ENCODE results near the gene OLFML2A.

Gene OLFML2A

DNA sequence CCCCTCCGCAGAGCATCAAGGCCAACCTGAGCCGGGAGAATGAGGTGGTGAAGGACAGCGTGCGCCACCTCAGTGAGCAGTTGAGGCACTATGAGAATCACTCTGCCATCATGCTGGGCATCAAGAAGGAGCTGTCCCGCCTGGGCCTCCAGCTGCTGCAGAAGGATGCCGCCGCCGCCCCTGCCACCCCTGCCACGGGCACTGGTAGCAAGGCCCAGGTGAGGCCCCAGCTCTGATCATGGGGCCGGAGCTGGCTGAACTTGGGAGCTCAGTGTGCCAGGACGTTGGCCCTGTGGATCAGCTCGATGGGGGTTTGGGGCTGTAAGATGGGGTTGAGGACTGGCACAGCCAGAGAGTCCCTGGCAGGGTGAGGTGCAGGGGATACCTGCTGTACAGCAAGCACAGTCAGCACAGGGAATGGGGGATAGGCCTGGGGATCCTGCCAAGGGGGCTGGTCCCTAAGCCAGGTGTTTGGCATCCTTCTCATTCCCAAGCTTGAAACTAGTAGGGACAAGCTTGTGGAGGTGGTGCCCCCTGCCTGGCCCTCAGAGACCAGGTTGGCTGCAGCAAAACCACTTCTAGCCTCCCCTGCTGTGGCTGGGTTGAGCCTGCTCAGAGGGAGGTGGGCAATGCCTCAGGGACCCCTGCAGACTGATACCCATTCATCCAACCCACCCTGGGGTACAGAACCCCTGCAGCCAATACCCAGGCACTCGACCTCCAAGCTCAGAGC, 22.5 kb downstream of the OLFML2A start:
- no peak for DNase-seq

DNA sequence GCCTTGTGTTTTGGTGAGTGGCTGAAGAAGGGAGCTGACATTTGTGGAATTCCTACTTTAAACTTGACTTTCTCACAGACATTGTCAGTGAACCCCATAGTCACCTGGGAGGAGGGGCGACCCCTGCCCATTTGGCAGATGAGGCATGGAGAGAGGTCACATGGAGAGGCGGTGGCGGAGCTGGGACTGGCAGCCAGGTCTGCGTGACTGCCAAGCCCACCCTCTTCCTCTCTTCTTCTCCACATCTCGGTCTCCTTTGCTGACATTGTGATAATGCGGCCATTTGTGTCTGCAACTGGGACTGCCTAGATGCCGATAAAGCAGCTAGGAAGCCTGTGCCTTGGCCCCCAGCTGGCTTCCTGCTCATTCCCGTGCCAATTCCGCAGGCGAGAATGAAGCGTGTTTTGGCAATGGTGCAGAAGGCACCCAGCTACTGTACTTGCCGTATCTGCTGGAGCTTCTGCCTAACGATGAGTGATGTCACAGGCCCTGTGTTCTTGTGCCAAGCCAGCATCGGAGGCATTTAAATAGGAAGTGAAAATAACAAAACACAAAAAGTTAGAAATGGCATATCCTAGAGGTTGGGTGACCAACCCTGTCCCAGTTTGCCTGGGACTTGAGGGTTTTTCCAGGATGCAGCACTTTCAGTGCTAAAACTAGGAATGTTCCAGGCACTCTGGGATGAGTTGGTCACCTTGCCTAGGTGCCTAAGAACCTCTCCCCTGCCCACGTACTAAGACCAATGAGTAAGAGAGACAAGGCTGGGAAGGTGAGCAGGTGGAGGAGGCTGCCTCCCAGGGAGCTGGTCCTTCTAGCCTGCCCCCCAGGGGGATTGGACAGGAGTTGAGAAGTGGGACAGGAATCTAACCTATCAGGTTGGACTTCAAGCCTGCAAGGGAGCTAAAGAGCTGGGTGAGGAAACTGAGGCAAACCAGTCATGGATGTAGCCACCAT, 23.6 kb downstream of the OLFML2A start:
- DNase-seq = no peak

DNA sequence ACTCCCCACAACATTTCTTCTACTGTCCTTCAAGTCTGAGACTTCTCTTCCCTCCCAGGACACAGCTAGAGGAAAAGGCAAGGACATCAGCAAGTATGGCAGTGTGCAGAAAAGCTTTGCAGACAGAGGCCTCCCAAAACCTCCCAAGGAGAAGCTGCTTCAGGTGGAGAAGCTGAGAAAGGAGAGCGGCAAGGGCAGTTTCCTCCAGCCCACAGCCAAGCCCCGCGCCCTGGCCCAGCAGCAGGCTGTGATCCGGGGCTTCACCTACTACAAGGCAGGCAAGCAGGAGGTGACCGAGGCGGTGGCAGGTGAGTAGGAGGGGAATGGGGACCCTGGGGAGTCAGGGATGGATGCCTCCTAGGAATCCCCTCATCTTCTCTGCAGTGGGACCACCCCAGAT, 24.4 kb downstream of the OLFML2A start:
- DNase-seq = no peak

DNA sequence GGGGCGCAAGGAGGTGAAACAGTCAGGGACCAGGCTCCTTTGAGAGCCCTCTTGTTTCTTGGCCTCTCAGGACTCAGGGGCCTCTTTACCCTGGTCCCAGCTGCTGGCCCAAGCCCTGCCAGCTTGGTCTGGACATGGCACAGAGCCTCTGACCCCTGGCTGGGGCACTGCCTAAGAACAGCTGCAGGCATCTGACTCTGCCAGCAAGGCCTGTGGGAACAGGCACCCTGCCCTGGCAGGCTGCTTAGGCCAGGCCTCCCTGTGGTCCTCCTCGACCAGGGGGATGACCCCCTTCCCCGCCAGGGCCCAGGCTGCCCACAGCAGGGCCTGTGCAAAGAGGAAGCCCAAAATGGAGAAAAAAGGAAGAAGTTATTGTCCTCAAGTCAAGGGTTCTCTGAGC, 25.5 kb downstream of the OLFML2A start:
- no peak for DNase-seq

DNA sequence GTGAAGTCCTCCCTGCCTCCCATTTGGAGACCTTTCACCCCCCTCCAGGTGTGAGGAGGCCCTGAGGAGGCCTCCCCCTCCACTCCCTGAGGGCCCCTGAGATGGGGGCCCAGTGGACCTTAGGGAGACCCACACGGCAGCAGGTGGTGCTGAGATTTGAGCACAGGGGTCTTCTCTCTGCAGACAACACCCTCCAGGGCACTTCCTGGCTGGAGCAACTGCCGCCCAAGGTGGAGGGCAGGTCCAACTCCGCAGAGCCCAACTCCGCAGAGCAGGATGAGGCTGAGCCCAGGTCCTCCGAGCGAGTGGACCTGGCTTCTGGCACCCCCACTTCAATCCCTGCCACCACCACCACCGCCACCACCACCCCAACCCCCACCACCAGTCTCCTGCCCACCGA, 27.0 kb downstream of the OLFML2A start:
- no peak for DNase-seq

DNA sequence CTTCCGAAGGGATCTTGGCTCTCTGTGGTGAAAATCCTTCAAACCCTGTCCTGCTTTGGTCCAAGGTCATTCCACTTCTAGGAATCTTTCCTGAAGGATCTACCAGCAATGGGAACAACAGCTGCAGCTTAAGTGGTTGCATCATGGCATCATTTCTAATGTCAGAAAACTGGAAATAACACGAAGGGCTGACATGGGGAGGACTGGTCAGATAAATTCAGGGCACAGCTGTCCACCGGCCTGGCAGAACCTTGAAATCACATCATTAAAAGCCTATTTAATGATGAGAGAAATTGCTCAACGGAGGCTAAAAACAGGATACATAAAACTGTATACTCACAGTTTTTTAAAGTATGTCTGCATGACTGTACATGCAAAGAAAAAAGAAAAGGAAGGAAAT, 28.3 kb downstream of the OLFML2A start:
- DNase-seq = no peak

DNA sequence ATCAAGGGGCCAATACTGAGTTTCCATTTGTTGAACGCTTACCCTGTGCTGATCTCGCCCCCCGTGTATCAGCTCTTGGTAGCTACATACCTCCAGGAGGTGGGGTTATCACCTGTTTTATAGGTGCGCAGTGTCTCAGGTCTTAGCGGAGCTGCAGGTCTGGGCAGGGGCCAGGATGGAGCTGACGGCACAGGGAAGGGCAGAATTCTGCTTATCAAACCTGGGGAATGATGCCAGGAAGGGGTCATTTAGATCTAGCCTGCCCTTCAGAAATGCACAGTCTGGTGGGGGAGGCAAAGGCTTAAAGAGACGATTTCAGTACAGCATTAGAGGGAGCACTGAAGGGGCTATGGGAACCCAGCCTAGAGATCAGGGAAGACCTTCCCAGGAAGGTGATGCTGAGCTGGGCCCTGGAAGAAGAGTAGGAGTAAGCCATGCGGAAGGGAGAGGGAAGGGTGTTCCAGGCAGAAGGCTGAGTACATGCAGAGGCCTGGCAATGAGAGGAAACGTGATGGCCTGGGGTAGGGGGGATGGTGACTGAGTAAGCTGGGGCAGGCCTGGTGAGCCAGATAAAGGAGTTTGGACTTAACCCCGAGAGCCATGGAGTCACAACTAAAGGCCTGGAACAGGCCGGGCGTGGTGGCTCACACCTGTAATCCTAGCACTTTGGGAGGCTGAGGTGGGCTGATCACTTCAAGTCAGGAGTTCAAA, 31.5 kb downstream of the OLFML2A start:
- no peak for DNase-seq

DNA sequence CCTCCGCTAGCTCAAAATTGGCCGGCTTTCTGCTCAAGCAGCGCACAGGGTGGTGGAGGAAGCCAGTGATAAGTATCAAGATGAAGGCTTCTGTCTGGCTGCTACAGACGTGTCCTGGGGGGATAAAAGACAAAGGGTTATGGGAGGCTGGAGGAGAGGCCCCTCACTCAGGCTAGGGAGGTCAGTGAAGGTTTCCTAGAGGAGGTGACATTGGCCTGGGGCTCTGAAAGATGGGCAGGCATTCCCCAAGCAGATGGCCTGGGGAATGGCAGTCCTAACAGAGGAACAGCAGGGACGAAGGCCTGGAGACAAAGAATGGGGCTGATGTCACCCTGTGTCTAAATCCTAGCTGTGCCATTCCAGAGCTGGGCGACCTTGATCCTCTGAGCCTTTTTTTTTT, 32.3 kb downstream of the OLFML2A start:
- DNase-seq = no peak

DNA sequence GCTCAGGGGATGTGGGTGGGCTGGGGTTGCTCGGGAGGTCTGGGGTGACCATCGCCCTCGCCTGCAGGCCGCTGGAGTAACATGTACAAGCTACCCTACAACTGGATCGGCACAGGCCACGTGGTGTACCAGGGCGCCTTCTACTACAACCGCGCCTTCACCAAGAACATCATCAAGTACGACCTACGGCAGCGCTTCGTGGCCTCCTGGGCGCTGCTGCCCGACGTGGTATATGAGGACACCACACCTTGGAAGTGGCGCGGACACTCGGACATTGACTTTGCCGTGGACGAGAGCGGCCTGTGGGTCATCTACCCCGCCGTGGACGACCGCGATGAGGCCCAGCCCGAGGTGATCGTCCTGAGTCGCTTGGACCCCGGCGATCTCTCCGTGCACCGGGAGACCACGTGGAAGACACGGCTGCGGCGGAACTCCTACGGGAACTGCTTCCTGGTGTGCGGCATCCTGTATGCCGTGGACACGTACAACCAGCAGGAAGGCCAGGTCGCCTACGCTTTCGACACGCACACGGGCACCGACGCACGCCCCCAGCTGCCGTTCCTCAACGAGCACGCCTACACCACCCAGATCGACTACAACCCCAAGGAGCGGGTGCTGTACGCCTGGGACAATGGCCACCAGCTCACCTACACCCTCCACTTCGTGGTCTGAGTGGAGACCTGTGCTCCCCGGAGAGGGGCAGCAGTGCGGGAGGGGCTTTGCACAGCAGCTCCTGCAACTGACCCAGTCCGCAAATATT, 33.0 kb downstream of the OLFML2A start:
- DNase-seq = no peak

DNA sequence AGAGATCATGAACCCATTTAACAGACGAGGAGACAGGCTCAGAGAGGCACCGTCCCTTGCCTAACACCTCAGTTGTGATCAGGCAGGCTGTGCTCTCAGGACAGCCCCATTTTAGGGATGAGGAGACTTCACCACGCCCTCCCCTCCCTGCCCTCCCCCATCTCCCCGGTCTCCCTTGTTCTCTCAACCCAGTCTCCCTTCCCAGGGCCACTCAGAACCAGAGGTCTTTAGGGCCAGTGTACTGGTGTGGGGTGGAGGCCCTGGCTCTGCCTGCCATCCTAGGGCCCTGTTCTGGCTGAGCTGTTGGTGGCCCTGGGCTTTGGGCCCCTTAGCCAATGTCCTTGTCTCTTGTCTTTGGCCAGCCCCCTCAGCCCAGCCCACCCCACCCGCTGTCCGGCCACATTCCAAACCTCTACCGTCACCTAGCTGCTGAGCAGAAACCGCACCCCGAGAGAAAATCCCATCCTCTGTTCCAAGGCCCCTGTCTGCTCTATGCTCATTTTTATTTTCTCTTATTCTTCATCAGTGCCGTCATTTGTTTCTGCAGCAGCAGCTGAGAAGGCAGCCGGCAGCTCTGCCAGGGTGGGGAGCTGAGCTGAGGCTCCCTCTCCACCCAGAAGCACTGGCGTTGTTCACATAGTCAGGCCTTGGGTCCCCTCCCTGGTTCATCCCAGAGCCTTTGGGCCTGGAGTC, 33.9 kb downstream of the OLFML2A start:
- no peak for DNase-seq

DNA sequence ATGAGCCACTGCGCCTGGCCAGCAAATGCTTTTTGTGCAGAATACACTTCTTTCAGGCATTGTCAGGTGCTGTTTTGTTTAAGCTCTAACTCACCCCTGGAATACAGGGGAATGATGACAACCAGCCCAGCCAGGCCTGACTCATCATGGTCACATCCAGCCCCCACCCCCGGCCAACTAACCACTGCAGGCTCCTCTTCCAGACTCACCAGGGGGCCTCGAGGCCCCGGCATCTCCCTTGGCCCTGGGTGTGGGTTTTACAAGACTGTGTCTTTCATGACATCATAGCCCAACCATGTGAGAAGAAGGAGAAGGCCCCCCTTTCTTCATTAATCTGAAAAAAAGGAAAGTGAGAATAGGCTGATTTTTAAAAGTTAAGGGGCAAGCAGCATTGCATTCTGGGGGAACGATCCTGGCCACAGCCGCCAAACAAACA, 35.5 kb downstream of the OLFML2A start:
- no peak for DNase-seq

DNA sequence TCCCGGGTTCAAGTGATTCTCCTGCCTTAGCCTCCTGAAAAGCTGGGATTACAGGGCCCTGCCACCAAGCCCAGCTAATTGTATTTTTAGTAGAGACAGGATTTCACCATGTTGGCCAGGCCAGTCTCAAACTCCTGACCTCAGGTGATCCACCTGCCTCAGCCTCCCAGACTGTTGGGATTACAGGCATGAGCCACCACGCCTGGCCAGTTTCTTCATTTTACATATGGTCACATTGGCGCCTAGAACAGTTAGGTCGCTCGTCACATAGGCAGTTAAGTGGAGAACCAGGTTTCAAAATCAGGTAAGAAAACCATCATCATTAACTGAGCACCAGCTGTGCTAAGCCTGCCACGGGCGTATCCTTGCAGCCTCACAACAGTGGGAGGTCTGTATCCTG, 36.1 kb downstream of the OLFML2A start:
- no peak for DNase-seq

DNA sequence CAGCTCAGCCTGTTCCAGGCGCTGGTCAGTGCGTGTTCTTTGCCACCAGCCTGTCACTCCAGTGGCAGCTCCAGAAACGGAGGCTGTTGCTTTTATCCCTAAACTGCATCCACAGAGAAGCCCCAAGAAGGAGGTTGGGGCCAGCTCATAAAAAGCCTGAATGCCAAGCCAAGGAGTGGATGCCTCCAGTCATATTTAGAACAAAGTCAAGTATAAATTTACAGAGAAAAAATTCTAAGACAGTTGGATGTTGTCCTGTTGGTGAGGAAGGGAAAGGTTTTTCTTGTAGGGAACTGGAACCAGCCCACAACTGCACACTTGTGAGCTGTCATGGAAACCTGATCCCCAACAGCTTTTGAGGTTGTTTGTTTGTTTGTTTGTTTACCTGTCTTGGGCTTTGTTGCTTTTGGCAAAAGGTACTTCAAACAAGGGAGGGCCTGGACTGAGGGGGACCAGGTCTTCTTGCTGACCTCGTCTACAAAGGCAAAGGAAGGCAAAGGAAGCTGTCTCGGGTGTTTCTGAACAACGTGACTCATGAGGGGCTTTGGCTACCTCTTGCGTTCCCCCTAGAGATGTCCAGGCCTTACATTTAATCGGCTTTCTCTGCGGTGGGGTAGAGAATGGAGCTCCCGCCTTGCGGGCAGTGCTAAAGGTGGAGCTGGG, 36.7 kb downstream of the OLFML2A start:
- no peak for DNase-seq

DNA sequence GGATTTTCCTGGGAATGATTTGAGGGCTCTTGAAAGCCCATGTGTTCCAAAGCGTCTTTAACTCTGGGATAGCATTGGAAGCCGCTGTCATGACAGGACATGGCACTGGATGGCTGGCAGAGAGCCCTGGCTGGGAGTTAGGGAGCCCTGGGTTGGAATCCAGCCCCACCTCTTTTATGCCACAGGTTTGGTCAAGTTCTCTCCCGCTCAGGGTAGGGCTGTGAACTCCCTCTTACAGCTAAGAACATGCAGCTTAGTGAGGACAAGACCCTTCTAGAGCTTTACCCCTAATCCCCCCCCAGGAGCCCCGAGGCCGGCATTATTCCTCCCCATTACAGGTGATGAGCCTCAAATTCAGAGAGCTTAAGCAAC, 37.2 kb downstream of the OLFML2A start:
- no peak for DNase-seq

DNA sequence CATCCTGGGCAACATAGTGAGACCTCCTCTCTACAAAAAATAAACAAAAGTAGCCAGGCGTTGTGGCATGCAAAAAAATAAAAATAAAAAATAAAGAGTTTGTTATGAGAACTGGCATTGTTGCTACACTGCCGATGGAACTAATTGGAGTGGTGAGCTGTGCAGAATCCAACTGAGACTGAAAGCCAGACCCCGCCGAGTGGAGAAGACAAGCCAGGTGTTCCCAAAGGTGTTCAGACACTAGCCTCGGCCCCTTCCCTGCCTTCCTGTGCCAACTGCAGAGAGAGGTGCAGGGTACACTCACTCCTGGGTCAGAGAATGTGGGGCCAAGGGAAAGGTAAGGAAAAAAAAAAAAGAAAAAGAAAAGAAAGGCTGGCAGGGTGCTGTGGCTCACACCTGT, 38.7 kb downstream of the OLFML2A start:
- no peak for DNase-seq

DNA sequence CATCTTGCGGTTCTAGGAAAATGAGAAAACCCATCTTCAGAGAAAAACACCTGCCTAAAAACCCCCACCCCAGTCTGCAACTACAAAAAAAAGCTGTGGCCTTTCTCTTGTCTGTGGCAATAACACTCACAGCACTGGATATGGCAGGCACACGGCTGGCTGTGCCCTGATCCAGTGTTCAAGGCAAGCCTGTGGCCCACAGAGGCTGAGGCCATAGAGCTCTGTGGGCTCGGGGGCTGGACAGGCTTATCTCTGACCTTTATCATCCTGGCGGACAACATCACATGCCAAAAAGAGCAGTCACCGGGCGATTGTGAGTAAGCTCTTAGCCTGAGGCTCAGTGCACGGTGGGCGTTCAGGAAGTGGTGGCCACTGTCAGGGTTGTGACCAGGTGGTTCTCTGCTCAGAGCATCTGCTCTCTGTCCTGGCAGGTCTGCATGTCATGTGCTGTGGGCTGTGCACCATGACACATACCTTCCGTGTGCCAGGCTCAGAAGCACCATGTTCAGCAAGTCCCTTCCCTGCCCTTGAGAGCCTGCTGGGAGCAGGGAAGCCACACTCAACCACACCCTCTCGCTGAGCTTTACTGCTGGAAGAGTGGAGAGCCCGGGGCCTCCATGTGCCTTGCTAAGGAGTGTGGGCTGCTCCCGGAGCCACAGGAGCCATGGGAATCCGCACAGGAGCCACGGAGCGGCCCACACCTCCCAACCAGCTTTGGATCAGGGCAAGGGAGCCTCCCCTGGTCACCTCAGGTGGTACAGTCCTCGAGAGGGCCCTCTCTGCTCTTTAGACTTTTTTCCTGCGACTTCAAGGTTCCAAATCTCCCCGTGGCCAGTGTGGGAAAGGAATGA, 41.7 kb downstream of the OLFML2A start:
- DNase-seq = no peak

DNA sequence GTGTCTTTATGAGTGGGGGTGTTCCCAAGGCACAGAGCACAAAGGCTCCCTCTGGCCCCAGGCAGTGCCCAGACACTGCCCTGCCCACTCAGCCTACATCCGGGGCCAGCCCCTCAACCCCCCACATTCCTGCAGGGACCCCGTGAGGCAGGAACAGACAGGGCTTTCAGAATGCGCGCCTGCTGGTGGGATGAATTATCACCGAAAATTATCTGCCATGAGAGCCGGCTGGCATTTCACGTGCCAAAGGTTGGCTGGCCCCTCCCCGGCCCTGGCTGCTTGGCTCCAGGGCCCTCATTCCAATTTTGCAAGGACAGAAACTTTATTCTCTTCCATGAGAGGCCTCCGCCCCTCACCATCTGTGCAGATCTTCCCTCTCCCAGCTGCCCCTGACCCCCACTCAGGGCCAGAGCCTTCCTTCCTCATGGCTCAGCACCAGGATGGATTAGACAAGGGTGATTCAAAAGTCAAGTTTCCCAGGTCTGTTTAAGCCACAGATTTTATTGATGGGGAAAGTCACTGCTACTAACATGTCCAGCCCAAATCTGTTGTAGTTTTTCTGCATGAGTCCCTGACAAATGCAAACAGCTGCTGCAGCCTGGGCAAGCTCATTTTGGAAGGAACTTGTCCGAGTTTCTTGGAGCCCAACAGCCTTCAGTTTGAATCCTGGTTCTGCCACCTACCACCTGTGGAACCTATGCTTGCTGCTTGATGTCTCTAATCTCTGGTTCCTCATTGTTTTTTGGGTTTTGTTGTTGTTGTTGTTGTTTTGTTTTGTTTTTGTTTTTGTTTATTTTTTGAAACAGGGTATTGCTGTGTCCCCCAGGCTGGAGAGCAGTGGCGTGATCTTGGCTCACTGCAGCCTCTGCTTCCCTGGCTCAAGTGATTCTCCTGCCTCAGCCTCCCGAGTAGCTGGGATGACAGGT, 44.0 kb downstream of the OLFML2A start:
- DNase-seq = no peak

DNA sequence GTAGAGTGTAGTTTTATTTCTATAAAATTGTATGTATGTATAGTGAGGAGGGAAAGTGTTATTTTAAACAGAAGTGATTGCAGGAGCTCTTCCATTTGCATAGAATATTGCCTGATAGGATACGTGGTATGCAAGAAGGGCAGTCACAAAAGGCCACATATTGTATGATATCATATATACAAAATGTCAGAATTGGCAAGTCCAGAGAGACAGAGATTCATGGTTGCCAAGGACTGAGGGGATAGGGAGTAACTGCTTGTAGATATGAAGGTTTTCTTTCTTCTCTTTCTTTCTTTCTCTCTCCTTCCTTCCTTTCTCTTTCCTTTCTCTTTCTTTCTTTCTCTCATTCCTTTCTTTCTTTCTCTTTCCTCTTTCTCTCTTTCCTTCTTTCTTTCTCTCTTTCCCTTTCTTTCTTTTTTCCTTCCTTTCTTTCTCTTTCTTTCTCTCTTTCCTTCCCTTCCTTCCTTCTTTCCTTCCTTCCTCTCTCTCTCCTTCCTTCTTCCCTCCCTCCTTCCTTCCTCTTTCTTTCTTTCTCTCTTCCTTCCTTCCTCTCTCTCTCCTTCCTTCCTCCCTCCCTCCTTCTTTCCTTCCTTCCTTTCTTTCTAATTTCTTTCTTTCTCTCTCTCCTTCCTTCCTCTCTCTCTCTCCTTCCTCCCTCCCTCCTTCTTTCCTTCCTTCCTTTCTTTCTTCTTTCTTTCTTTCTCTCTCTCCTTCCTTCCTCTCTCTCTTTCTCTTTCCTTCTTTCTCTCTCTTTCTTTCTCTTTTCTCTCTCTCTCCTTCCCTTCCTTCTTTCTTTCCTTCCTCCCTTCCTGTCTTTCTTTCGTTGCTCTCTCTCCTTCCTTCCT, 51.8 kb downstream of the OLFML2A start:
- DNase-seq = no peak

DNA sequence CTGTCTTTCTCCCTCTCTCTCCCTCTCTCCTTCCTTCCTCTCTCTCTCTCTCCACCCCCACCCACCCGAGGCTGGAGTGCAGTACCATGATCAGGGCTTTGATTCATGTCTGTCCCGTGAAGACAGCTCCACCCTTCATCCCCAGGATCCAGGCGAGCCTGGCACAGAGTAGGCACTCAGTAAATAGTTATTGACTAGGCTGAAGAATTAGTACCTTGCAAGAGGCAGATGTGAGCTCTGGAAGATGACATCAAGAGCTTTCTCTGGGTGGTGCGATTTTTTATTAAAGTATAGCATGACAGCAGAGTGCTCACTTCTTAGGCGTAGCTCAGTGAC, 52.4 kb downstream of the OLFML2A start:
- no peak for DNase-seq
